ENCODE results near the gene RITA1. TPM values are rescaled to one million over a fixed set of nuclear protein-coding genes. Genes with fewer than 3 reads are reported as not detected.

The RITA1 gene
- polyA plus RNA-seq, 2 of the 4 experiments (the other 2 are of a cell fraction), result 18.6 to 20.5 TPM

GRCh38 chr12:113233967-113234366 lies 48.4 kb downstream of the RITA1 start (continued):
- TF ChIP-seq NPAS2 (CRISPR knock-in tag; IDR thresholded peaks at IDR 0.05; ENCODE audit: borderline replicate concordance) (no peak), CHD4 (IDR thresholded peaks at IDR 0.05; ENCODE audit: borderline replicate concordance) (no peak), HOXB5 (CRISPR knock-in tag; IDR thresholded peaks at IDR 0.05) (no peak), CTCF (IDR thresholded peaks at IDR 0.05) (no peak), SMC3 (IDR thresholded peaks at IDR 0.05) (no peak), CHD2 (IDR thresholded peaks at IDR 0.05; ENCODE audit: low read length, partially characterized antibody) (no peak)

DNA sequence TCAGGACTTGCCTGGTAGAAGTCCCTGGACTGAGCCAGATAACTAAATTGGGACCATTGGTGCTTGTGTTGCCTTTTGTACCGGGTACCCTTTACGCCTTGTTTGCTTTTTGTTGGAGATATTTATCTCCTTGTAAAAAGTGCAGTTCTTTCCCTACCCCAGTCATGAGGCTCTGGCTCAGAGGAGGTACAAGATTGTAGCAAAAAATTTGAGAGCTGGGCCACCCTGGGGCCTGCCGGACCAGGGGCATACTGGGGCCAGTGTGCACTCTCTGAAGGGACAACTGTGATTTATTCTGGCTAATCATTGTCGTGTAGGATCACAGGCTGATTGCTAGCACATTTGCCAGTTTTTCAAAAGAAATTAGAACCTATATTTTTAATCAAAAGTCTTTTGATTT lies 49.0 kb downstream of the RITA1 start:
- no peak for TF ChIP-seq KDM5A (IDR thresholded peaks at IDR 0.05)
- no peak for TF ChIP-seq NPAS2 (CRISPR knock-in tag; IDR thresholded peaks at IDR 0.05; ENCODE audit: borderline replicate concordance)
- TF ChIP-seq CBX8 (IDR thresholded peaks at IDR 0.05), result no peak
- TF ChIP-seq MAZ (IDR thresholded peaks at IDR 0.05; ENCODE audit: borderline replicate concordance, low read depth, low read length), result no peak
- TF ChIP-seq, protein P1, sequence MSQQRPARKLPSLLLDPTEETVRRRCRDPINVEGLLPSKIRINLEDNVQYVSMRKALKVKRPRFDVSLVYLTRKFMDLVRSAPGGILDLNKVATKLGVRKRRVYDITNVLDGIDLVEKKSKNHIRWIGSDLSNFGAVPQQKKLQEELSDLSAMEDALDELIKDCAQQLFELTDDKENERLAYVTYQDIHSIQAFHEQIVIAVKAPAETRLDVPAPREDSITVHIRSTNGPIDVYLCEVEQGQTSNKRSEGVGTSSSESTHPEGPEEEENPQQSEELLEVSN (IDR thresholded peaks at IDR 0.05; ENCODE audit: borderline replicate concordance, low read depth), result no peak
- no peak for TF ChIP-seq CBX2 (IDR thresholded peaks at IDR 0.05; ENCODE audit: borderline replicate concordance, low read depth)
- no peak for TF ChIP-seq RCOR1 (IDR thresholded peaks at IDR 0.05; ENCODE audit: low read depth, low read length)
- ChIA-PET POLR2A (no interaction called here), CTCF (interaction anchor here (1.1 to 2.6 kb wide), 2 partner anchors 16 to 37 kb away, joined by 6 to 7 read pairs; no protein-coding TSS in a partner anchor)
- Histone ChIP-seq H3K4me2 (no peak overlapping the region), H3K4me3 (no peak overlapping the region), H3K27ac (no peak overlapping the region), H3K4me1 (peaks cover 17% of the 10 kb centered on the region; the same call in 2 of the 3 replicates), H3K9me3 (no peaks in the 10 kb centered on the region)
- no peak for ATAC-seq
- no peak for DNase-seq (ENCODE audit: low read depth in 1 of 2, low spot score in 1 of 2)
- FAIRE-seq, result no peak
- 83% methylated on average over 4 of the region's 4 CpGs for WGBS (ENCODE audit: missing lambda C conversion rate)

DNA sequence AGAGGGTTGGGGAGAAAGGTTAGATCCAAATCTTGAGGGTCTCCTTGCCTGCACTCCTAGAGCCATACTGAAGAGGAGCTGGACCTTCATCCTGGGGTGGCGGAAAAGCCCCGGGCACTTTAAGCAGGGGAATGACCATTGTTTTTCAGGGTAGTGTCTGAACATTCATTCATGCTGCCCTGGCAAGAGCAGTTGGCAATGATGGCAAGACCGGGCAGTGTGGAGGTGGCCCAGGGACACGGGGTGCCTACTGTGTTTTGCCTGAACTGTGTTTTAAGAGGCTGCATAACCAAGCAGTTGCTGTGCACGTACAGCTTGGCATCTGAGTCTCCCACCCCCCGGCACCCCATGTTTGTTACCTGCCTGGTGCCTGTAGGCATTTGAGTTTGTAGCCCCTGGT lies 50.5 kb downstream of the RITA1 start:
- FAIRE-seq, result no peak
- Histone ChIP-seq H3K4me3 (no peak overlapping the region), H3K9me3 (no peaks in the 10 kb centered on the region), H3K4me2 (no peak overlapping the region), H3K4me1 (peaks cover 14% of the 10 kb centered on the region), H3K27ac (no peak overlapping the region)
- TF ChIP-seq TFCP2L1 (CRISPR knock-in tag; IDR thresholded peaks at IDR 0.05) (no peak), RARB (CRISPR knock-in tag; IDR thresholded peaks at IDR 0.05) (no peak), ESRRA (IDR thresholded peaks at IDR 0.05; ENCODE audit: borderline replicate concordance, low read length) (no peak), CHD2 (IDR thresholded peaks at IDR 0.05; ENCODE audit: low read length, partially characterized antibody) (no peak), ZSCAN20 (CRISPR knock-in tag; IDR thresholded peaks at IDR 0.05) (no peak), PHF8 (IDR thresholded peaks at IDR 0.05; ENCODE audit: borderline replicate concordance, low read depth) (no peak), JUN (IDR thresholded peaks at IDR 0.05) (no peak), RNF2 (IDR thresholded peaks at IDR 0.05; ENCODE audit: borderline replicate concordance, low read depth) (no peak), FOSL2 (IDR thresholded peaks at IDR 0.05) (no peak), FOSL2 (CRISPR knock-in tag; IDR thresholded peaks at IDR 0.05) (no peak), USF2 (IDR thresholded peaks at IDR 0.05) (no peak), CBX8 (IDR thresholded peaks at IDR 0.05) (no peak), MAX (IDR thresholded peaks at IDR 0.05) (no peak), CTCF (IDR thresholded peaks at IDR 0.05) (no peak)
- TF ChIP-seq, protein P2, sequence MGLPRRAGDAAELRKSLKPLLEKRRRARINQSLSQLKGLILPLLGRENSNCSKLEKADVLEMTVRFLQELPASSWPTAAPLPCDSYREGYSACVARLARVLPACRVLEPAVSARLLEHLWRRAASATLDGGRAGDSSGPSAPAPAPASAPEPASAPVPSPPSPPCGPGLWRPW (IDR thresholded peaks at IDR 0.05), result no peak
- TF ChIP-seq, protein P3, sequence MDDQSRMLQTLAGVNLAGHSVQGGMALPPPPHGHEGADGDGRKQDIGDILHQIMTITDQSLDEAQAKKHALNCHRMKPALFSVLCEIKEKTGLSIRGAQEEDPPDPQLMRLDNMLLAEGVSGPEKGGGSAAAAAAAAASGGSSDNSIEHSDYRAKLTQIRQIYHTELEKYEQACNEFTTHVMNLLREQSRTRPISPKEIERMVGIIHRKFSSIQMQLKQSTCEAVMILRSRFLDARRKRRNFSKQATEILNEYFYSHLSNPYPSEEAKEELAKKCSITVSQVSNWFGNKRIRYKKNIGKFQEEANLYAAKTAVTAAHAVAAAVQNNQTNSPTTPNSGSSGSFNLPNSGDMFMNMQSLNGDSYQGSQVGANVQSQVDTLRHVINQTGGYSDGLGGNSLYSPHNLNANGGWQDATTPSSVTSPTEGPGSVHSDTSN (IDR thresholded peaks at IDR 0.05), result no peak
- no peak for ATAC-seq
- ChIA-PET POLR2A (interaction anchor here (1.9 kb wide), 1 partner anchor 10 kb away, joined by 6 read pairs; no protein-coding TSS in a partner anchor), CTCF (interaction anchor here (0.6 to 2.6 kb wide), 7 partner anchors 9 to 190 kb away, joined by 3 to 7 read pairs (median 4); no protein-coding TSS in a partner anchor)
- no peak for DNase-seq (ENCODE audit: low read depth in 1 of 2, low spot score in 1 of 2)
- WGBS (ENCODE audit: missing lambda C conversion rate), result 94% methylated on average over 6 of the region's 6 CpGs
